IMR-90 (cell line): Measurements from ENCODE around the gene LRRC37A3. TPM values are rescaled to one million over a fixed set of nuclear protein-coding genes. Genes with fewer than 3 reads are reported as not detected.
"Not testable (repeated sequence)": the region's sequence is repeated elsewhere in the genome, so short reads cannot be mapped to it uniquely, and the experiment has no call there.

Source experiments
- ATAC-seq: fragments of 200-7000 bp; cut with Tn5 transposase; 2 replicates; pipeline ENCODE4 v1.9.1; 2020; ENCODE audit warnings: low read depth, mild to moderate bottlenecking, moderate library complexity
- BruUV-seq: library from RNA; stranded (reverse); fragments of 400-500 nt; replicated peaks from 2 replicates; lab custom pipeline; 2021; lab: Mats Ljungman, UMichigan
- CTCF ChIA-PET: fragments of 300-600 bp; formaldehyde crosslinking; extraction: SDS; loops from one replicate; lab custom pipeline; 2021; ENCODE audit warnings: antibody characterized with exemption; lab: Yijun Ruan, JAX
- POLR2A ChIA-PET: fragments of 300-600 bp; sonication (Branson Sonifier 250); formaldehyde crosslinking; loops from one replicate; lab custom pipeline; 2022; ENCODE audit warnings: antibody characterized with exemption; ENCODE audit not compliant: unreplicated experiment; lab: Charles Lee
- DNase-seq: peaks from one replicate; pipeline ENCODE4 v3.0.0; 2013
- H2AFZ ChIP-seq: replicated peaks from 2 replicates; pipeline ENCODE3; 2013; ENCODE audit warnings: low read length, mild to moderate bottlenecking; ENCODE audit not compliant: poor library complexity
- H2AK5ac ChIP-seq: 2 replicates; pipeline ENCODE4 v1.6.1; 2013; ENCODE audit warnings: low read depth, low read length, inconsistent platforms
- H2AK9ac ChIP-seq: replicated peaks from 2 replicates; pipeline ENCODE3; 2013; ENCODE audit warnings: mild to moderate bottlenecking, low read depth, low read length, moderate library complexity; ENCODE audit not compliant: poor library complexity
- H2BK120ac ChIP-seq: 2 replicates; pipeline ENCODE4 v1.6.1; 2013; ENCODE audit warnings: low read depth, low read length, inconsistent platforms
- H2BK15ac ChIP-seq: 3 replicates; pipeline ENCODE4 v1.6.1; 2013; ENCODE audit warnings: low read depth, low read length, inconsistent platforms
- H2BK20ac ChIP-seq: 2 replicates; pipeline ENCODE4 v1.6.1; 2013; ENCODE audit warnings: low read depth, mild to moderate bottlenecking, inconsistent platforms, low read length, moderate library complexity
- H2BK5ac ChIP-seq: 2 replicates; pipeline ENCODE4 v1.6.1; 2013; ENCODE audit warnings: mild to moderate bottlenecking, low read depth, low read length, inconsistent platforms; ENCODE audit not compliant: poor library complexity, severe bottlenecking
- H3K14ac ChIP-seq: replicated peaks from 2 replicates; pipeline ENCODE4 v1.6.1; 2013; ENCODE audit warnings: low read depth, low read length, inconsistent platforms
- H3K18ac ChIP-seq: 2 replicates; pipeline ENCODE4 v1.6.1; 2013; ENCODE audit warnings: low read depth, low read length, control low read depth
- H3K23ac ChIP-seq: 2 replicates; pipeline ENCODE4 v1.6.1; 2013; ENCODE audit warnings: low read depth, low read length, inconsistent platforms
- H3K27ac ChIP-seq: 2 replicates; pipeline ENCODE4 v1.5.1; 2013; ENCODE audit warnings: mild to moderate bottlenecking, control low read depth, low read length; ENCODE audit not compliant: insufficient read depth
- H3K27me3 ChIP-seq: 2 replicates; pipeline ENCODE4 v1.6.1; 2013; ENCODE audit warnings: low read length; ENCODE audit not compliant: control insufficient read depth, insufficient read depth
- H3K36me3 ChIP-seq: 2 replicates; pipeline ENCODE4 v1.6.1; 2013; ENCODE audit warnings: low read length, mixed read lengths; ENCODE audit not compliant: control insufficient read depth, insufficient read depth
- H3K4ac ChIP-seq: 2 replicates; pipeline ENCODE4 v1.6.1; 2013; ENCODE audit warnings: low read depth, low read length, inconsistent platforms
- H3K4me1 ChIP-seq: 2 replicates; pipeline ENCODE4 v1.6.1; 2013; ENCODE audit warnings: low read length, mixed read lengths; ENCODE audit not compliant: control insufficient read depth, insufficient read depth
- H3K4me2 ChIP-seq: 2 replicates; pipeline ENCODE4 v1.6.1; 2013; ENCODE audit warnings: low read depth, mild to moderate bottlenecking, control low read depth, low read length, moderate library complexity
- H3K4me3 ChIP-seq: 2 replicates; pipeline ENCODE4 v1.5.1; 2013; ENCODE audit warnings: low read depth, mild to moderate bottlenecking, control low read depth, low read length, moderate library complexity; ENCODE audit not compliant: insufficient read depth
- H3K56ac ChIP-seq: 2 replicates; pipeline ENCODE4 v1.6.1; 2013; ENCODE audit warnings: low read length, inconsistent platforms; ENCODE audit not compliant: insufficient read depth; ENCODE audit errors: extremely low read depth
- H3K79me1 ChIP-seq, 2 experiments: 2 replicates each; pipeline ENCODE4 v1.6.1; 2013; ENCODE audit warnings: low read length in 2 of 2, inconsistent platforms in 1 of 2, low read depth in 1 of 2
- H3K9ac ChIP-seq: 2 replicates; pipeline ENCODE4 v1.6.1; 2013; ENCODE audit warnings: low read depth, low read length, control low read depth
- H3K9me1 ChIP-seq: 2 replicates; pipeline ENCODE4 v1.6.1; 2013; ENCODE audit warnings: low read length, inconsistent platforms; ENCODE audit not compliant: insufficient read depth
- H3K9me3 ChIP-seq: 2 replicates; pipeline ENCODE4 v1.6.1; 2013; ENCODE audit warnings: low read length; ENCODE audit not compliant: control insufficient read depth, insufficient read depth
- H4K20me1 ChIP-seq: 2 replicates; pipeline ENCODE4 v1.6.1; 2013; ENCODE audit warnings: low read length, inconsistent platforms; ENCODE audit not compliant: insufficient read depth
- H4K5ac ChIP-seq: 2 replicates; pipeline ENCODE4 v1.6.1; 2013; ENCODE audit warnings: mild to moderate bottlenecking, low read depth, low read length, control low read depth
- H4K8ac ChIP-seq, 2 experiments: 2 replicates each; pipeline ENCODE4 v1.6.1; 2013; ENCODE audit warnings: low read depth in 2 of 2, low read length in 2 of 2, control low read depth in 1 of 2, inconsistent platforms in 1 of 2
- H4K91ac ChIP-seq: 2 replicates; pipeline ENCODE4 v1.6.1; 2013; ENCODE audit warnings: low read depth, low read length, inconsistent platforms; ENCODE audit not compliant: insufficient read depth
- CEBPB ChIP-seq: IDR thresholded peaks from 2 replicates; pipeline ENCODE4 v1.6.1; 2012; ENCODE audit warnings: low read depth, low read length, improper control_type of control experiment
- RCOR1 ChIP-seq: IDR thresholded peaks from 2 replicates; pipeline ENCODE4 v1.6.1; 2012; ENCODE audit warnings: mild to moderate bottlenecking, low read length, improper control_type of control experiment; ENCODE audit not compliant: insufficient replicate concordance
- WGBS, 2 experiments: methylation state at CpG; one replicate each; pipeline versions ENCODE4 v1.1.5 to v1.1.7; 2013; ENCODE audit warnings: missing lambda C conversion rate in 2 of 2; ENCODE audit not compliant: insufficient read length in 1 of 2; ENCODE audit errors: extremely low coverage in 2 of 2; 5-methylcytosine and 5-hydroxymethylcytosine counted together
- dilution Hi-C: fragments of 300-500 bp; cut with HindIII; formaldehyde crosslinking; loops from one replicate; pipeline ENCODE4 v1.14.3; 2018; ENCODE audit warnings: low sequenced_read_pairs; ENCODE audit not compliant: unreplicated experiment
- in situ Hi-C: fragments of 300-500 bp; cut with MboI; formaldehyde crosslinking; loops from 3 replicates; pipeline ENCODE4 v1.14.3; 2019; ENCODE audit warnings: low sequenced_read_pairs, inconsistent platforms, mixed read lengths
- intact Hi-C: fragments of 100-400 bp; cut with micrococcal nuclease; formaldehyde crosslinking; loops from 2 replicates; pipeline ENCODE4 v1.10.0; 2022
- polyA plus RNA-seq, 3 experiments: library from polyadenylated mRNA; depleted of rRNA; stranded (reverse); fragments of >200 nt; gene quantifications; 2 replicates each; pipeline ENCODE4 v1.2.3, GENCODE V29; 2012; ENCODE audit warnings: low replicate concordance in 1 of 3
- total RNA-seq: library from RNA; depleted of rRNA; stranded (reverse); fragments of >200 nt; gene quantifications from 2 replicates; pipeline ENCODE4 v1.2.3, GENCODE V29; 2012

Gene LRRC37A3
- total and polyA plus RNA-seq, 2 of the 4 experiments (the other 2 are of a cell fraction) = 3.1 to 4.5 TPM

GRCh38 chr17:64920026-64920418 lies 744 bp upstream of the LRRC37A3 start:
- WGBS, 2 experiments = 95% methylated on average over 7 of the region's 9 CpGs; no CpG with 5 or more reads in 1 of the 2 experiments
- dilution Hi-C loops (no loop called here), intact Hi-C loops (no loop called here), in situ Hi-C loops (no loop called here)
- Histone ChIP-seq H3K4me3 (peak overlapping the region; percentile 90; the same call in 1 of the 2 replicates), H3K9me1 (peaks cover 2% of the 10 kb centered on the region; the same call in 1 of the 2 replicates), H2AFZ (no peak overlapping the region), H2AK5ac (no peak overlapping the region), H3K14ac (peak overlapping the region; percentile 65; the same call in 1 of the 2 replicates), H3K18ac (no peak overlapping the region), H4K5ac (no peak overlapping the region), H2BK5ac (no peak overlapping the region), H4K91ac (no peak overlapping the region), H2BK20ac (no peak overlapping the region), H4K8ac (peak overlapping the region; percentile 40 to 43; a peak in 1 of 4 replicates), H3K4me2 (peak overlapping the region; percentile 51; the same call in 1 of the 2 replicates), H3K79me1 (peaks cover 2 to 4% of the 10 kb centered on the region in 2 experiments; a peak in 1 of 4 replicates), H3K23ac (peak overlapping the region; percentile 42; the same call in 1 of the 2 replicates), H4K20me1 (no peaks in the 10 kb centered on the region), H2BK15ac (no peak overlapping the region), H3K9ac (no peak overlapping the region), H3K27me3 (no peaks in the 10 kb centered on the region), H2BK120ac (0 out of 2 replicates have a peak overlapping the region, but pooled peaks have one; percentile 6), H3K36me3 (no peaks in the 10 kb centered on the region), H3K4me1 (no peaks in the 10 kb centered on the region), H3K56ac (no peak overlapping the region), H3K4ac (peak overlapping the region; percentile 45), H2AK9ac (no peak overlapping the region), H3K9me3 (no peaks in the 10 kb centered on the region), H3K27ac (no peak overlapping the region)
- BruUV-seq = no TSS peak
- TF ChIP-seq RCOR1 (no peak), CEBPB (peak; percentile 23; the same call in 1 of the 2 replicates)
- DNase-seq = no peak
- 0 out of 2 replicates have a peak, but pooled peaks have one; percentile 1 for ATAC-seq
- POLR2A ChIA-PET = no interaction called here
- CTCF ChIA-PET = interaction anchor here (0.6 to 1.7 kb wide), 4 partner anchors 42 to 312 kb away, joined by 3 to 7 read pairs (median 4); no protein-coding TSS in a partner anchor

GRCh38 chr17:64918842-64919288 lies 413 bp downstream of the LRRC37A3 start:
- H3K4me1 ChIP-seq, BruUV-seq, H2BK15ac ChIP-seq, H2BK120ac ChIP-seq, H3K18ac ChIP-seq, intact Hi-C loops, H3K9me1 ChIP-seq, H3K4ac ChIP-seq, H2AK9ac ChIP-seq, H2AK5ac ChIP-seq, POLR2A ChIA-PET, H3K27me3 ChIP-seq, H3K9me3 ChIP-seq, H3K79me1 ChIP-seq, H2BK20ac ChIP-seq, in situ Hi-C loops, dilution Hi-C loops, H3K14ac ChIP-seq, H4K20me1 ChIP-seq, H3K36me3 ChIP-seq, H3K23ac ChIP-seq, DNase-seq, H3K56ac ChIP-seq, H4K91ac ChIP-seq: not testable (repeated sequence)
- Histone ChIP-seq H3K4me2 (peak overlapping the region; percentile 91), H4K8ac (peak overlapping the region; percentile 42 to 78; a peak in 1 of 4 replicates), H2AFZ (peak overlapping the region; percentile 71), H2BK5ac (peak overlapping the region; percentile 26), H3K27ac (peak overlapping the region; percentile 69), H4K5ac (peak overlapping the region; percentile 48; the same call in 1 of the 2 replicates), H3K9ac (peak overlapping the region; percentile 86), H3K4me3 (peak overlapping the region; percentile 90)
- ATAC-seq = peak; percentile 59
- CTCF ChIA-PET = interaction anchor here (1.0 to 1.7 kb wide), 2 partner anchors 43 to 182 kb away, joined by 3 to 7 read pairs; no protein-coding TSS in a partner anchor
- 0% methylated on average over 3 of the region's 47 CpGs; no CpG with 5 or more reads in 1 of the 2 experiments for WGBS, 2 experiments
